ENCODE measurements around the gene SBSN.
A peak's percentile ranks its signal among the peaks of the same experiment; 100 is the strongest.

SBSN gene

DNA sequence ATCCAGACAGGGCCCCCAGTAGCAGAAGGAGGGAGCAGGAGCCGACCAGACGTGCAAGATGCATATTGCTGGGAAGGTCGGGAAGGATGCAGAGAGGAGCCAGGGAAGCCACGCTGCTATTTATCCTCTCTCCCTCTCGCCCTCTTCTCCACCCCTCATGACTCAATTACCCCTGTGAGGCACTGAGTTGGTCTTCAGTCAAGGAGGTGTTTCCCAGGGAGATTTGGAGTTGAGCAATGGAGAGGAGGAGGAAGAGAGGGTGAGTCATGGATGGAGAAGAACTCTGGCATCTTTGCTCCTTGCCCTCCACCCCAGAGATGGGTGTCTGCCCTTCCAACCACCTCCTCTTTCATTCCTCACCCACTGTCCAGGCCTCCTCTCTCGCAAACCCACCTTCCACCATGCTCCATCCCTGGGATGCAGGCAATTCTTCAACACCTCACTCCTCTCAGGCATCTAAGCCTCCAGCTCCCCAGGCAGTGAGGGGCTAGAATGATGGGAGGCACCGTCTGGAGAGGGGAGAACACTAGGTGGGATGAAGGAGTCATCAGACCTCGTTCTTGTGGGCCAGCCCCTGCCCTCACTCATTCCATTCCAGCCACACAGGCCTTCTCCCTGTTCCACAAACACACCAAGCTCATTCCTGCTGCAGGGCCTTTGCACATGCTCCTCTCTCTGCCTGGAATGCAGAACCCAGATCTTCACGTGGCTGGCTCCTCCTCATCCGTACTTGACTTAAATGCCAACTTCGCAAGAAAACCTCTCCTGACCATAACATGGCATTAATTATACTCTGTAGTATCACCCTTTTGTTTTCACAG, at the start of gene SBSN:
Gene SBSN (minus strand): TSS at position 94 of the 821 bp plus-strand sequence. CDS start 30 bp downstream, at position 64.
- DNase-seq = no peak

GRCh38 chr19:35571406-35571965, 43.4 kb upstream of the SBSN start:
- DNase-seq = no peak

- peak in 1 of 2 experiments; percentile 21 for DNase-seq
These were observed 41.2 kb upstream of the SBSN start for GRCh38 chr19:35569281-35569781.

DNA sequence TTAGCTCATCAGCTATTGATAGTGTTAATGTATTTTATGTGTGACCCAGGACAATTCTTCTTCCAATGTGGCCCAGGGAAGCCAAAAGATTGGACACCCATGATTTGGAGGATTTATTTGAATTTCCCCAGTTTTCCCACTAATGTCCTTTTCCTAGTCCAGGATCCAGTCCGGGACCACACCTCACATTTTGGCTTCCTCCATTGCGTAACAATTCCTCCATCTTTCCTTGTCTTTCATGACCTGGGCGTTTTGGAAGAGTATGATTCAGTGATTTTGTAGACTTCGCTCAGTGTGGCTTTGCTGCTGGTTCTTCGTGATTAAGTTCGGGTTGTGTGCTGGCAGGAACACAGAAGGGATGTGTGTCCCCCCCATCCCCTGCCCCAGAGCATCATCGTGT, 38.6 kb upstream of the SBSN start:
- no peak for DNase-seq

DNA sequence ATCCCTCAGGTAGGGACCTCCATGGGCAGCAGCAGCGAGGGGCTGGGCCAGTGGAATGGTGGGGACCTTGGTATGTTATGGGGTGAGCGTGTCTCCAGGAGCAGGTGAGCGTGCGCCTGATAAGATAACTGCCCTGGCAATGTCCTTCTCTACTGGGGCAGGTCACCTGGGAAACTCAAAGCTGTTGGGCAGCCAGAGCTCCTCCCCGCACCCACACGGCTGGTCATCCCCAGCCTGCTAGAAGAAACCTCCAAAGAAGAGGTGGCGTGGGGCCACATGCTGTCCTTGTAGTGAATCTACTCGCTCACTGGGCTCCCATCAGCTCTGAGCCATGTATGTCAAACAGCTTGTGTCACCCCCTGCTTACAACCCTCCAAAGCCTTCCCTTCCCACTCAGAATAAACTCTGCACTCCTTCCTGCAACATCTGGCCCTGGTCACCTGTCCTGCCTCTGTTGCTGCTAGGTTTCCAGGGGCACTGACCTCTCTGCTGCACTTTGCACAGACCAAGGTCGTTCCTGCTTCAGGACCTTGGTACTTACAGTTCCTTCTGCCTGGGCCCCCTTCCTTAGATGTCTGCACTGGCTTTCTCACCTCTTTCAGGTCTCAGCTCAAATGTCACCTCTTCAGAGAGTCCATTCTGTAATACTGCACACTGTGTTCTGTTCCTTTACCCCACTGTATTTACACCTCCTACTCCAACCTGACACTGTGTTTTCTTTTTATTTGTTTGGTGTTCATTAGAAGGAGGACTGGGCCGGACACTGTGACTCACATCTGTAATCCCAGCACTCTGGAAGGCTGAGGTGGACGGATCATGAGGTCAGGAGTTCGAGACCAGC, 37.1 kb upstream of the SBSN start:
- DNase-seq = no peak

DNA sequence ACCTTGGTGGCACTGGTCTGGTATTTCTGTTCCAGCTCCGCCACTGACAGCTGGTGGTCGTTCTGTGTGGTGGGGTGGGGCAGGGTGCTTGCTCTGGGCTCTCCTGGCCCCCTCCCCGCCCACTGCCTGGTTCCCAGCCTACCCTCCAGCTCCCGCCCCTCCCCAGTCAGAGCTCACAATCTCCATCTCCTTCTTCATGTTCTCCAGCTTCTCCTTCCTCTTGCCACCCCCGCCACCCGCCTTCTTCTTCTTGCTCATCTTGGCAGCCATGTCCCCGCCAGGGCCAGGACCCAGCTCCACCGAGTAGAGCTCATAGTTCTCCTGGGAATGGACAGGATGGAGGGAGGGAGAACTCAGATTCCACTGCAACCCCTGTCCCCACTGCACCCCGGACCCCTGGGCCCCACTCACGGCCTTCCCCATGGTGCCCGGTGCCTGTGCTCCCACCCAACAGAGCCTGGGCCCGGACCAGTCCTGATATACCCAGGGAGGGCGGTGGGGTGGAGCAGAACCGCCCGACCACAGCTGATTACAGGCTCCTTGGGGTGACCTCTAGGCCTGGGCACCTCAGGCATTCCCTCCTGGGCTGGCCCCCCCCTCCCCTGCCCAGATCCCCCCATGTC, 35.2 kb upstream of the SBSN start, which contains the start of gene ATP4A:
Gene ATP4A (minus strand): TSS at position 452 of the 623 bp plus-strand sequence. CDS start 29 bp downstream, at position 423.
- no peak for DNase-seq

GRCh38 chr19:35562776-35563175, 34.7 kb upstream of the SBSN start:
- DNase-seq = no peak

DNA sequence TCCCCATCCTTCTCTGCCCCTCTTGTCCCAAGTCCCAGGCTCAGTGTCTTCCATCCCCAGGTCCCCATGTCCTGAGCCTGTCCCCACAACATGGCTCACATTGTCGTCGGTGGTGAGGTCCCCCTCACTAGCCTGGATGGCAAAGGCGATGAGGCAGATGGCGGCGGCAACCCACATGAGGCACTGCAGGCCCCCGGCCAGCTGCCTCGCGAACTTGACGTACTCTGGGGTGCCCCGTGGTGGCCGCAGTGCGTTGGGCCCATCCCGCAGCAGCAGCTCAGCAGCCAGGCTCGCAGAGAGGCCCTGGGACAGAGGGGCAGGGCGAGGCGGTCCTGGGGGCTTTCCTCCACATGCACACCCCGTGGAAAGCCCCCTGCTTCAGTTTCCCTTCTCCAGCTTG, 34.2 kb upstream of the SBSN start:
- DNase-seq = no peak

DNA sequence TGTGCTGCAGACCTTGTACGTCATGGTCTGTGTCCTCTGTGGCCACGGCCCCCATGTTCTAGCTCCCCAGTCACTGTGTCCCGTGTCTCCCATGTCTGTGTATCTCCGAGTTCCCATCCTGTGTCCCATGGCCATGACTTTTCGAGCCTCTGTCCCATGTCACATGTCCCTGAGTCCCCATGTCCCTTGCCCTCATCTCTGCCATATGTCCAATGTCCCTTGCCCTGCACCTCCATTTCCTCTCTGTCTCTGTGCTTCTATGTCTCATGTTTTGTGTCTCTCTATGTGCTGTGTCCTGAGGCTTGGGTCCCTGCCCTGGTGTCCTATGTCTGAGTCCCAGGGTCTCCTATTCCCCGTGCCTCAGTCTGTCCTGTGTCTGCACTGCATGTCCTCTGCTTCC, 33.3 kb upstream of the SBSN start:
- no peak for DNase-seq

DNA sequence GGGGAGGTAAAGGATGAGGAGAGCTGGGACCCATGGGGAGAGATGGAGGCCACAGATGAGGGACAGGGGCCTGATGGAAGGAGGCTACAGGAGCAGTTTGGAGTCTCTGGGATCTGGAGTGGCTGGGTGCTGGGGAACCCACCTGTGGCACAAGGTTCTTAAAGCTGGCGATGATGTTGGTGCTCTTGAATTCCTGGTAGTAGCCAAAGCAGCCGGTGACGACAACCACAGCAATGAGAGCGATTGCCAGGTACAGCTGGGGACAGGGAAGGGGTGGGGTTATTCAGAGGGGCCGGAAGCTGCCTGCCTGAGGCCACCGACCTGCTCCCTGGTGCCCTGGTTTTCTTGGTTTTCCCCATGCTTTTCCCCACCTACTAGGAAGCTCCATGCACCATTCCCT, 32.6 kb upstream of the SBSN start:
- DNase-seq = no peak

DNA sequence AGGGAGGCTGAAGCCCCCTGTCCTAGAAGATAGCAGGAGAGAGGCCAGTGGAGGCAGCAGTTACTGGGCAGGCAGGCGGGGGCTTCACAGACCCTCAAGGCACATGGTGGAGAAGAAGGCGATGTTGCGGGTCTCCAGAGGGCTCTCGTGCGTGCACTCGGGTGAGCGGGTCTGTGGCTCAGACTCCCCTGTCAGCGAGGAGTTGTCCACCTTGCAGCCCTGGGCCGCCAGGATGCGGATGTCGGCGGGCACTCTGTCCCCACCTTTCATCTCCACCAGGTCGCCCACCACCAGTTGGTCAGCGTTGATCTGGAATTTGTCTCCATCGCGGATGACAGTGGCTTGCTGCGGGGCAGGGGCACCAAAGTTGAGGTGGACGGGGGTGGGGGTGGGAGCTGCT, 32.2 kb upstream of the SBSN start:
- DNase-seq = no peak

GRCh38 chr19:35559781-35560180, 31.7 kb upstream of the SBSN start:
- no peak for DNase-seq

- DNase-seq = no peak
These were observed 31.2 kb upstream of the SBSN start for GRCh38 chr19:35559281-35559659.

- no peak for DNase-seq
These were observed 30.5 kb upstream of the SBSN start for GRCh38 chr19:35558400-35559280.

- DNase-seq = peak in 1 of 2 experiments; percentile 22
These were observed 29.7 kb upstream of the SBSN start for GRCh38 chr19:35557539-35558399.

GRCh38 chr19:35556846-35557538, 28.9 kb upstream of the SBSN start:
- no peak for DNase-seq

GRCh38 chr19:35556025-35556590, 28.0 kb upstream of the SBSN start:
- DNase-seq = no peak

DNA sequence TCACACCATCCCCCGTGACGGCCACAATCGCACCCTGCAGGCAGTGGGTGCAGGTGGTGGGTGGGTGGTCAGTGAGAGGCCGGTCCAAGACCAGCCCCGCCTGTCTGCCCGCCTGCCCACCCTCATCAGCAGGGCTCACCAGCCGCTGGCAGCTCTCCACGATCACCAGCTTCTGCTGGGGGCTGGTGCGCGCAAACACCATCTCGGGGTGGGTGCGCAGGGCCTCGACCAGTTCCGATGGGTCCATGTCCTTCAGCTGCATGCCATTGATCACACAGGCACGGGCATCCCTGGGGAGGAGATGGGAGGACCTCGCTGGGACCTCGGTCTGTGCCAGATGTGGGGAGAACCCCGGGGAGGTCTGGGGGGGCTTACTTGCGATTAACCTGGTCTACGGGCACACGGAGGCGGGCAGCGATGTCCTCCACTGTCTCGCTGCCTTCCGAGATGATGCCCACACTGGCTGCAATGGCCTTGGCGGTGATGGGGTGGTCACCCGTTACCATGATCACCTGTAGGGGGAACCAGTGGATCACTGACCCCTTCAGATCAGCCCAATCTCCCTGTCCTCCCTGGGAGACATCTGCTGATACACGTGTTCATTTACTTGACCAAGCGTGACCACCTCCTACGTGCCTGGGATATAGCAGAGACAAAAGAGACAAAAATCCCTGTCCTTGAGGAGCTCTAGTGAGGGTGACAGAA, 27.3 kb upstream of the SBSN start:
- no peak for DNase-seq

DNA sequence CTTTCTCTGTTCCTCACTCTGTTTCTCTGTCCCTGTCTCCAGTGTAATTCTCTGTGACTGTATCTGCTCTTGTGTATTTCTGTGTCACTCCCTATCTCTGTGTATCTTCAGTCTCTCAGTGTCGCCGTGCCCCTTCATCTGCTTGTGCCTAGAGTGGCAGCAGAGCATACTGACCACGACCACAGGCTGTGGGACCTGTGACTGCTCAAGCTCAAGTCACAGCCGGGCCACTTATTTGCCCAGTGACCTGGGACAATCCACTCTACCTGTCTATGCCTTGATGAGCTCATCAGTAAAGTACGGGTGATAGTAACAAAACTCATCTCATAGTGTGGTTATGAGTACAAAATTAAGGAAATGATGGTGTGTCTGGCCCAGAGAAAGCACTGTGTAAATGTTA, 26.0 kb upstream of the SBSN start:
- no peak for DNase-seq
